H9 (cell line): ENCODE results near the gene DCN. TPM values are rescaled to one million over a fixed set of nuclear protein-coding genes. Genes with fewer than 3 reads are reported as not detected.

Experiments
- DNase-seq: peaks from one replicate; pipeline ENCODE4 v3.0.0-alpha.2; 2017
- H2AFZ ChIP-seq: one replicate; pipeline ENCODE4 v1.6.1; 2013; ENCODE audit warnings: mild to moderate bottlenecking, low read length, control low read depth, moderate library complexity
- H2AK5ac ChIP-seq: 2 replicates; pipeline ENCODE4 v1.6.1; 2013; ENCODE audit warnings: low read length, control low read depth, mixed read lengths; ENCODE audit not compliant: insufficient read length
- H2BK120ac ChIP-seq: one replicate; pipeline ENCODE4 v1.6.1; 2013; ENCODE audit warnings: low read depth, mild to moderate bottlenecking, low read length, control low read depth, inconsistent platforms; ENCODE audit not compliant: poor library complexity, severe bottlenecking
- H2BK12ac ChIP-seq: 2 replicates; pipeline ENCODE4 v1.6.1; 2013; ENCODE audit warnings: low read length, control low read depth, mixed read lengths, low read depth; ENCODE audit not compliant: insufficient read length
- H2BK15ac ChIP-seq: 2 replicates; pipeline ENCODE4 v1.6.1; 2013; ENCODE audit warnings: low read depth, low read length, control low read depth
- H2BK20ac ChIP-seq: one replicate; pipeline ENCODE4 v1.6.1; 2013; ENCODE audit warnings: low read depth, mild to moderate bottlenecking, low read length, control low read depth, inconsistent platforms; ENCODE audit not compliant: poor library complexity, severe bottlenecking
- H2BK5ac ChIP-seq: 2 replicates; pipeline ENCODE4 v1.6.1; 2013; ENCODE audit warnings: low read length, control low read depth, mixed read lengths; ENCODE audit not compliant: insufficient read length
- H3K14ac ChIP-seq: 2 replicates; pipeline ENCODE4 v1.6.1; 2013; ENCODE audit warnings: low read length, control low read depth; ENCODE audit not compliant: insufficient read depth
- H3K18ac ChIP-seq: 2 replicates; pipeline ENCODE4 v1.6.1; 2013; ENCODE audit warnings: low read depth, mild to moderate bottlenecking, mixed read lengths, low read length, control low read depth; ENCODE audit not compliant: insufficient read length
- H3K23ac ChIP-seq: 2 replicates; pipeline ENCODE4 v1.6.1; 2013; ENCODE audit warnings: low read length, control low read depth, mixed read lengths, low read depth; ENCODE audit not compliant: insufficient read length
- H3K23me2 ChIP-seq: 2 replicates; pipeline ENCODE4 v1.6.1; 2013; ENCODE audit warnings: low read depth, mild to moderate bottlenecking, mixed read lengths, low read length, control low read depth; ENCODE audit not compliant: insufficient read length, poor library complexity, severe bottlenecking
- H3K27ac ChIP-seq: 2 replicates; pipeline ENCODE4 v1.5.1; 2013; ENCODE audit warnings: low read length, control low read depth, mixed read lengths, low read depth; ENCODE audit not compliant: insufficient read length
- H3K27me3 ChIP-seq: 2 replicates; pipeline ENCODE4 v1.6.1; 2013; ENCODE audit warnings: low read length, control low read depth, inconsistent platforms; ENCODE audit not compliant: insufficient read depth
- H3K4ac ChIP-seq: 2 replicates; pipeline ENCODE4 v1.6.1; 2013; ENCODE audit warnings: low read depth, mild to moderate bottlenecking, control low read depth, inconsistent platforms, low read length, moderate library complexity
- H3K4me1 ChIP-seq: 2 replicates; pipeline ENCODE4 v1.6.1; 2013; ENCODE audit warnings: low read length, control low read depth, inconsistent platforms; ENCODE audit not compliant: insufficient read depth
- H3K4me2 ChIP-seq: 2 replicates; pipeline ENCODE4 v1.6.1; 2013; ENCODE audit warnings: low read length, control low read depth, mixed read lengths; ENCODE audit not compliant: insufficient read length, insufficient read depth
- H3K56ac ChIP-seq: 2 replicates; pipeline ENCODE4 v1.6.1; 2013; ENCODE audit warnings: low read depth, mild to moderate bottlenecking, mixed read lengths, low read length, control low read depth; ENCODE audit not compliant: insufficient read length
- H3K79me1 ChIP-seq: 2 replicates; pipeline ENCODE4 v1.6.1; 2013; ENCODE audit warnings: low read depth, mild to moderate bottlenecking, moderate library complexity, low read length, control low read depth, inconsistent platforms; ENCODE audit not compliant: insufficient read depth, poor library complexity, severe bottlenecking
- H3K79me2 ChIP-seq: 2 replicates; pipeline ENCODE4 v1.6.1; 2013; ENCODE audit warnings: low read length, control low read depth, inconsistent platforms; ENCODE audit not compliant: insufficient read depth
- H3K9ac ChIP-seq: 2 replicates; pipeline ENCODE4 v1.6.1; 2013; ENCODE audit warnings: low read length, control low read depth, mixed read lengths; ENCODE audit not compliant: insufficient read length; ENCODE audit errors: extremely low read depth
- H3K9me3 ChIP-seq: one replicate; pipeline ENCODE4 v1.6.1; 2013; ENCODE audit warnings: low read depth, low read length, inconsistent platforms; ENCODE audit not compliant: control insufficient read depth
- H3T11ph ChIP-seq: one replicate; pipeline ENCODE4 v1.6.1; 2013; ENCODE audit warnings: mild to moderate bottlenecking, low read length, control low read depth, inconsistent platforms
- H4K20me1 ChIP-seq: one replicate; pipeline ENCODE4 v1.6.1; 2013; ENCODE audit not compliant: control insufficient read depth, insufficient read length, insufficient read depth
- H4K5ac ChIP-seq: 2 replicates; pipeline ENCODE4 v1.6.1; 2013; ENCODE audit warnings: low read depth, mild to moderate bottlenecking, mixed read lengths, low read length, control low read depth; ENCODE audit not compliant: insufficient read length
- H4K8ac ChIP-seq: replicated peaks from 2 replicates; pipeline ENCODE4 v1.6.1; 2013; ENCODE audit warnings: low read length, control low read depth, mixed read lengths, low read depth; ENCODE audit not compliant: insufficient read length
- H4K91ac ChIP-seq: 2 replicates; pipeline ENCODE4 v1.6.1; 2013; ENCODE audit warnings: low read depth, mild to moderate bottlenecking, moderate library complexity, mixed read lengths, low read length, control low read depth; ENCODE audit not compliant: insufficient read length
- H3K27ac Mint-ChIP-seq, 3 experiments: 2 replicates in 2 of 3; 3 replicates in 1 of 3; pipeline ENCODE4 v1.8.0; 2020 to 2021; ENCODE audit warnings: mixed read lengths in 3 of 3, mild to moderate bottlenecking in 1 of 3, moderate library complexity in 1 of 3
- H3K27me3 Mint-ChIP-seq: 2 replicates; pipeline ENCODE4 v1.8.0; 2021; ENCODE audit warnings: low read depth, mild to moderate bottlenecking, moderate library complexity, mixed read lengths
- H3K36me3 Mint-ChIP-seq, 3 experiments: 2 replicates in 2 of 3; 3 replicates in 1 of 3; pipeline ENCODE4 v1.8.0; 2020 to 2021; ENCODE audit warnings: low read depth in 3 of 3, mixed read lengths in 3 of 3; ENCODE audit not compliant: insufficient read depth in 1 of 3
- H3K4me1 Mint-ChIP-seq, 2 experiments: 2 replicates each; pipeline ENCODE4 v1.8.0; 2020; ENCODE audit warnings: mixed read lengths in 2 of 2
- H3K4me3 Mint-ChIP-seq, 2 experiments: 2 replicates in 1 of 2; 3 replicates in 1 of 2; pipeline ENCODE4 v1.8.0; 2020 to 2021; ENCODE audit warnings: mild to moderate bottlenecking in 2 of 2, mixed read lengths in 2 of 2, moderate library complexity in 1 of 2
- H3K9me3 Mint-ChIP-seq, 2 experiments: 2 replicates in 1 of 2; 3 replicates in 1 of 2; pipeline ENCODE4 v1.8.0; 2020; ENCODE audit warnings: mild to moderate bottlenecking in 2 of 2, mixed read lengths in 2 of 2, moderate library complexity in 1 of 2
- WGBS: extraction: QIAGEN DNeasy Blood & Tissue Kit; methylation state at CpG from one replicate; pipeline ENCODE4 v1.1.7; 2013; ENCODE audit warnings: missing lambda C conversion rate, low lambda C conversion rate, mixed read lengths; ENCODE audit not compliant: insufficient read length; ENCODE audit errors: extremely low coverage; 5-methylcytosine and 5-hydroxymethylcytosine counted together
- total RNA-seq: library from RNA; stranded (reverse); gene quantifications from 2 replicates; pipeline ENCODE4 v1.2.1, GENCODE V29; 2021
- TF ChIP-seq, protein P1 (sequence below): fragments of 200-600 bp; sonication (generic); conservative IDR thresholded peaks from 3 replicates; pipeline ENCODE4 v1.8.0; 2021; ENCODE audit warnings: antibody characterized with exemption, mild to moderate bottlenecking

Gene DCN
- total RNA-seq, 1 experiment from 2014 or later = not detected

DNA sequence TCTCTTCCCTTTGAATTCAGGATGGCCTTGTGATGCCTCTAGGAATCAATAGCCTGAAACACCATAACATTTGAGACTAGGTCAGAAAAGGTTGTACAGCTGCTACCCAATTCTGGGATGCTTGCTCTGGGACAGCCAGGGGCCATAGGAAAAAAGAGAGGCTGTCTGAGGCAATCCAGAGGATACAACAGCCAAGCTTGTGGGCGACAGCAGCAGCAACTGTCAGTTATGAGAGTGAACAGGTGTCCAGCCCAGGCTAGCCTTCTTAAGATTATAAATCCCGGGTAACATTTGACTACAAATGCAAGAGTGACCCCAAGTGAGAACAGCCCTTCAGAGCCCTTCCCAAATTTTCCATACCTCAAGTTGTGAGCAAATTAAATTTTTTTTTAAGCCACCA is 11.1 kb downstream of the DCN start:
- no peak overlapping the region for H3K27ac Mint-ChIP-seq
- H3K79me2 ChIP-seq = no peaks in the 10 kb centered on the region
- no peak overlapping the region for H2AK5ac ChIP-seq
- H3K23ac ChIP-seq = no peak overlapping the region
- H3K27ac ChIP-seq = no peak overlapping the region
- TF ChIP-seq, protein P1, sequence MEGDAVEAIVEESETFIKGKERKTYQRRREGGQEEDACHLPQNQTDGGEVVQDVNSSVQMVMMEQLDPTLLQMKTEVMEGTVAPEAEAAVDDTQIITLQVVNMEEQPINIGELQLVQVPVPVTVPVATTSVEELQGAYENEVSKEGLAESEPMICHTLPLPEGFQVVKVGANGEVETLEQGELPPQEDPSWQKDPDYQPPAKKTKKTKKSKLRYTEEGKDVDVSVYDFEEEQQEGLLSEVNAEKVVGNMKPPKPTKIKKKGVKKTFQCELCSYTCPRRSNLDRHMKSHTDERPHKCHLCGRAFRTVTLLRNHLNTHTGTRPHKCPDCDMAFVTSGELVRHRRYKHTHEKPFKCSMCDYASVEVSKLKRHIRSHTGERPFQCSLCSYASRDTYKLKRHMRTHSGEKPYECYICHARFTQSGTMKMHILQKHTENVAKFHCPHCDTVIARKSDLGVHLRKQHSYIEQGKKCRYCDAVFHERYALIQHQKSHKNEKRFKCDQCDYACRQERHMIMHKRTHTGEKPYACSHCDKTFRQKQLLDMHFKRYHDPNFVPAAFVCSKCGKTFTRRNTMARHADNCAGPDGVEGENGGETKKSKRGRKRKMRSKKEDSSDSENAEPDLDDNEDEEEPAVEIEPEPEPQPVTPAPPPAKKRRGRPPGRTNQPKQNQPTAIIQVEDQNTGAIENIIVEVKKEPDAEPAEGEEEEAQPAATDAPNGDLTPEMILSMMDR = no peak
- no peaks in the 10 kb centered on the region for H3K79me1 ChIP-seq
- no CpG with 5 or more reads among the region's 2 CpGs for WGBS
- H3K18ac ChIP-seq = no peak overlapping the region
- no peak overlapping the region for H3T11ph ChIP-seq
- H3K27me3 ChIP-seq = no peaks in the 10 kb centered on the region
- no peaks in the 10 kb centered on the region for H3K4me1 ChIP-seq
- H4K5ac ChIP-seq = no peak overlapping the region
- H3K4me3 Mint-ChIP-seq = no peak overlapping the region
- H2BK120ac ChIP-seq = no peak overlapping the region
- H4K20me1 ChIP-seq = no peaks in the 10 kb centered on the region
- no peaks in the 10 kb centered on the region; a peak in 1 of 7 replicates for H3K36me3 Mint-ChIP-seq
- no peak overlapping the region for H2BK15ac ChIP-seq
- no peaks in the 10 kb centered on the region; a peak in 1 of 5 replicates for H3K9me3 Mint-ChIP-seq
- no peak overlapping the region for H3K14ac ChIP-seq
- no peak overlapping the region for H3K4ac ChIP-seq
- no peak overlapping the region for H3K4me2 ChIP-seq
- no peak overlapping the region for H4K8ac ChIP-seq
- no peak overlapping the region for H4K91ac ChIP-seq
- no peaks in the 10 kb centered on the region for H3K9me3 ChIP-seq
- H2BK12ac ChIP-seq = no peak overlapping the region
- H3K4me1 Mint-ChIP-seq = peaks cover 3% of the 10 kb centered on the region in 2 experiments; a peak in 2 of 4 replicates
- H3K27me3 Mint-ChIP-seq = no peaks in the 10 kb centered on the region; the same call in 1 of the 2 replicates
- no peak overlapping the region for H2BK20ac ChIP-seq
- H3K23me2 ChIP-seq = no peaks in the 10 kb centered on the region
- H3K9ac ChIP-seq = no peak overlapping the region
- H2AFZ ChIP-seq = no peak overlapping the region
- no peak overlapping the region for H3K56ac ChIP-seq
- DNase-seq = no peak
- H2BK5ac ChIP-seq = no peak overlapping the region
